Lung (tissue), 12 donors: ENCODE data around the gene STARD13. TPM values are rescaled to one million over a fixed set of nuclear protein-coding genes. Genes with fewer than 3 reads are reported as not detected.

Source experiments
- ATAC-seq: fragments of 200-7000 bp; cut with Tn5 transposase; one replicate; pipeline ENCODE4 v1.9.1; 2020; ENCODE audit warnings: moderate number of reproducible peaks; ENCODE audit not compliant: insufficient read depth, low FRiP score
- DNase-seq, 3 donors: peaks; one replicate each; pipeline ENCODE4 v3.0.0-alpha.2; 2013 to 2017
- H3K27ac ChIP-seq, 2 donors: one replicate each; pipeline ENCODE4 v1.5.1; 2013; ENCODE audit warnings: mild to moderate bottlenecking in 2 of 2, moderate library complexity in 2 of 2, control low read depth in 1 of 2, inconsistent platforms in 1 of 2, low read depth in 1 of 2, low read length in 1 of 2
- H3K27me3 ChIP-seq, 3 donors: one replicate each; pipeline ENCODE4 v1.5.1; 2013; ENCODE audit warnings: low read length in 2 of 3; ENCODE audit not compliant: control insufficient read depth in 3 of 3, insufficient read depth in 3 of 3
- H3K36me3 ChIP-seq, 4 donors: one replicate each; pipeline ENCODE4 v1.5.1; 2013; ENCODE audit warnings: low read length in 4 of 4, mild to moderate bottlenecking in 1 of 4, moderate library complexity in 1 of 4; ENCODE audit not compliant: control insufficient read depth in 4 of 4, insufficient read depth in 4 of 4
- H3K4me1 ChIP-seq, 5 donors: one replicate each; pipeline ENCODE4 v1.5.1; 2013; ENCODE audit warnings: low read length in 5 of 5, mild to moderate bottlenecking in 2 of 5, moderate library complexity in 1 of 5; ENCODE audit not compliant: control insufficient read depth in 5 of 5, insufficient read depth in 5 of 5
- H3K4me3 ChIP-seq: one replicate; pipeline ENCODE4 v1.5.1; 2013; ENCODE audit warnings: mild to moderate bottlenecking, control low read depth, moderate library complexity
- H3K9ac ChIP-seq, 2 donors: one replicate each; pipeline ENCODE4 v1.5.1; 2013; ENCODE audit warnings: low read length in 2 of 2, control low read depth in 1 of 2; ENCODE audit not compliant: insufficient read depth in 1 of 2
- H3K9me3 ChIP-seq, 4 donors: one replicate each; pipeline ENCODE4 v1.5.1; 2013; ENCODE audit warnings: low read length in 3 of 4, mild to moderate bottlenecking in 1 of 4, moderate library complexity in 1 of 4; ENCODE audit not compliant: control insufficient read depth in 4 of 4, insufficient read depth in 3 of 4
- WGBS, 2 donors: extraction: QIAGEN DNeasy Blood & Tissue Kit; methylation state at CpG; one replicate each; pipeline ENCODE4 v1.1.7; 2013; 5-methylcytosine and 5-hydroxymethylcytosine counted together
- polyA plus RNA-seq, 2 donors: library from polyadenylated mRNA; stranded (reverse); fragments of 200-250 nt; gene quantifications; one replicate each; pipeline ENCODE4 v1.2.1, GENCODE V29; 2013
- total RNA-seq, 2 donors: library from RNA; depleted of rRNA in 1 of 2; stranded (reverse); fragments of >200 nt in 1 of 2; gene quantifications; one replicate each; pipeline ENCODE4 v1.2.1, GENCODE V29; 2014 to 2021
- TF ChIP-seq, protein P1 (sequence below): IDR thresholded peaks from 2 replicates; pipeline ENCODE4 v1.5.1; 2012; ENCODE audit warnings: mild to moderate bottlenecking; ENCODE audit errors: control extremely low read depth, extremely low read depth
- donor health status: control.
- donor health status: control.
- donor health status: Bipolar disorder and iron deficiency.
- donor health status: healthy.
- donor health status: DM: yes; HTN: yes; CAD: no.

The STARD13 gene
- total and polyA plus RNA-seq, 4 donors = 7.9 to 91.6 (median 29.7) TPM

DNA sequence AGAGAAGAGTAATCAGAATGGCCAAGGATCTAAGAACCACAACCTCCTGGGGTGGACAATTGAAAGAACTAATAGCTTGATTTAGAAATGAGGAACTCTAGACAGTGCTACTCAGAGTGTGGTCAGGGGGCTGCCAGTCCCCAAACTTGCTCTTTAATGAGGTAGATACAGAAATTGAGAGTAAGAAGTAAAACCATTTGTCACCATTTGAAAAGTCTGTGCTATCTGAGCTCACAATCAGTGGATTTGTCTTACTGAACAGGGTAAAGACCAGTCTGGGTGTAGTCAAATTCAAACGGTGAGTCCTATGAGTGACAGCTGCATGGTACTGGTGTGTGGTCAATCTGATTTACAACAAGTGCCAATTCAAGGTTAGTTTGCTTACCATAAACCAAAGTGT, 150.5 kb downstream of the STARD13 start:
- no peak for ATAC-seq
- Histone ChIP-seq H3K27me3 (no peaks in the 10 kb centered on the region), H3K9ac (no peak overlapping the region), H3K9me3 (no peaks in the 10 kb centered on the region), H3K36me3 (peaks cover 4 to 25% (median 11%) of the 10 kb centered on the region in 4 donors), H3K27ac (no peak overlapping the region), H3K4me1 (peaks cover 0 to 18% (median 4%) of the 10 kb centered on the region in 5 donors), H3K4me3 (no peak overlapping the region)
- TF ChIP-seq, protein P1, sequence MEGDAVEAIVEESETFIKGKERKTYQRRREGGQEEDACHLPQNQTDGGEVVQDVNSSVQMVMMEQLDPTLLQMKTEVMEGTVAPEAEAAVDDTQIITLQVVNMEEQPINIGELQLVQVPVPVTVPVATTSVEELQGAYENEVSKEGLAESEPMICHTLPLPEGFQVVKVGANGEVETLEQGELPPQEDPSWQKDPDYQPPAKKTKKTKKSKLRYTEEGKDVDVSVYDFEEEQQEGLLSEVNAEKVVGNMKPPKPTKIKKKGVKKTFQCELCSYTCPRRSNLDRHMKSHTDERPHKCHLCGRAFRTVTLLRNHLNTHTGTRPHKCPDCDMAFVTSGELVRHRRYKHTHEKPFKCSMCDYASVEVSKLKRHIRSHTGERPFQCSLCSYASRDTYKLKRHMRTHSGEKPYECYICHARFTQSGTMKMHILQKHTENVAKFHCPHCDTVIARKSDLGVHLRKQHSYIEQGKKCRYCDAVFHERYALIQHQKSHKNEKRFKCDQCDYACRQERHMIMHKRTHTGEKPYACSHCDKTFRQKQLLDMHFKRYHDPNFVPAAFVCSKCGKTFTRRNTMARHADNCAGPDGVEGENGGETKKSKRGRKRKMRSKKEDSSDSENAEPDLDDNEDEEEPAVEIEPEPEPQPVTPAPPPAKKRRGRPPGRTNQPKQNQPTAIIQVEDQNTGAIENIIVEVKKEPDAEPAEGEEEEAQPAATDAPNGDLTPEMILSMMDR = no peak
- WGBS, 2 donors = 93 to 97% methylated on average over 1 of the region's 1 CpG
- no peak for DNase-seq

DNA sequence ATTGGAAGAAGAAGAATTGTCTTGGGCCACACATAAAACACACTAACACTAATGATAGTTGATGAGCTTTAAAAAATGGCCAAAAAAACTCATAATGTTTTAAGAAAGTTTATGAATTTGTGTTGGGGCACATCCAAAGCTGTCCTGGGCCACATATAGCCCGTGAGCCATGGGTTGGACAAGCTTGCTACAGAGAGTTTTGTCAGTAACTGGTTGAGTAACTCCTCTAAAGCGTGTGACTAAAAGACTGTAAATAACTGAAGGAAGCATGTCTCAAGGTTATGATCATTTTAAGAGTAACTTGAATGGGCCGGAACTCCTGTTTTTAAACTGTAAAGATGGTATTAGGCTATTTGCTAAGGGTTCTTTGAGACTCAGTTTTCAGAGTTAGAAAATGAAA, 151.3 kb downstream of the STARD13 start:
- ATAC-seq (no peak), DNase-seq (no peak)
- Histone ChIP-seq H3K36me3 (peaks cover 6 to 23% (median 17%) of the 10 kb centered on the region in 4 donors), H3K9me3 (no peaks in the 10 kb centered on the region), H3K4me3 (no peak overlapping the region), H3K27me3 (no peaks in the 10 kb centered on the region), H3K9ac (no peak overlapping the region), H3K4me1 (peaks cover 0 to 9% (median 2%) of the 10 kb centered on the region in 5 donors), H3K27ac (no peak overlapping the region)
- TF ChIP-seq, protein P1 = no peak
- 88 to 93% methylated on average over 3 of the region's 3 CpGs for WGBS, 2 donors

DNA sequence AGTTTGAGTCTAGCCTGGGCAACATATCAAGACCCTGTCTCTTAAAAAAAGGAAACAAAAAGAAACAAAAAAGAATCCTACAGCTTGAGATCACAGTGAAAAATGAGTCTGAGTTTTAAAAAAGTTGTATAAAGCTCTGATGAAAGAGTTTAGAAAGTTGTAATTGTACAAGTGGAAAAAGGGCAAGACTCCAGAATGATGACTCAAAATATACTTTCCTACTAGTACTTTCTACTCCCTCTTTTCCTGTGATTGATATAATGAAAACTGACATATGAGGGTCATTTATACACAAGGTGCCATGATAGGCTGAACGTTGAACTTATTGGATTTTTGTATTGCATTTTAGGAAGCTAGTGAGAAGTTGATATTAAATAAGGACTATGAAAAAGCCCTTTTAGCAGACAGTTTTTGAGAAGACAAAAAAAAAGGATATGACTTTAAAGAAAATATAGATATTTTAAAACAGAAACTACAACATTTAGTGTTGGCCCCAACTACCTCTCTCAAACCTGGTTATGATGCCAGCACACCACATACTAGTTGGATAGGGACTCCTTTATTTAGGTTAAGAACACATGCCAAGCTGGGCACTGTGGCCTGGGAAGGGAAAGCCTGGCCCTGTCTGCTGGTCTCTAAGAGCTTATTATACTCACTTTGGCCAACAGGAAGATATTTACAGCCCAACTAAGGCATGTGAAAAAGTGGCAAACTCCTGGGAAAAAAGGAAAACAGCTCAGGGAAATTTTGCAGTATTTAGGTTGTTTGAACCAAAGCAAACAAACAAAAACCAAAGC, 152.7 kb downstream of the STARD13 start:
- no peak for ATAC-seq
- no peaks in the 10 kb centered on the region for H3K9me3 ChIP-seq
- no peaks in the 10 kb centered on the region for H3K27me3 ChIP-seq
- H3K4me1 ChIP-seq = peaks cover 0 to 19% (median 3%) of the 10 kb centered on the region in 5 donors
- peaks cover 10 to 19% (median 18%) of the 10 kb centered on the region in 4 donors for H3K36me3 ChIP-seq
- no peak overlapping the region for H3K9ac ChIP-seq
- DNase-seq = no peak
- 79 to 86% methylated on average over 1 of the region's 1 CpG for WGBS, 2 donors
- H3K27ac ChIP-seq = no peak overlapping the region
- TF ChIP-seq, protein P1 = no peak
- no peak overlapping the region for H3K4me3 ChIP-seq
